SK-N-SH (cell line): ENCODE results near the gene GSG1L. TPM values are rescaled to one million over a fixed set of nuclear protein-coding genes. Genes with fewer than 3 reads are reported as not detected.
A peak's percentile ranks its signal among the peaks of the same experiment; 100 is the strongest.

Experiments used
- CTCF ChIA-PET: fragments of 300-600, 350-600 bp; formaldehyde crosslinking; extraction: SDS; loops from one replicate; lab custom pipeline; 2021; lab: Yijun Ruan, JAX
- POLR2A ChIA-PET: fragments of 350-600 bp; sonication (Branson Sonifier 250); formaldehyde crosslinking; extraction: SDS; loops from one replicate; lab custom pipeline; 2020; ENCODE audit warnings: antibody characterized with exemption, inconsistent platforms; lab: Yijun Ruan, JAX
- DNase-seq: peaks from one replicate; pipeline ENCODE4 v3.0.0; 2012
- H2AFZ ChIP-seq: fragments of 200-600 bp; sonication (generic); 2 replicates; pipeline ENCODE4 v1.8.1; 2016; ENCODE audit warnings: antibody characterized with exemption, mild to moderate bottlenecking, low read depth
- H3F3A ChIP-seq: fragments of 200-600 bp; sonication (generic); replicated peaks from 2 replicates; pipeline ENCODE3; 2016; ENCODE audit warnings: antibody characterized with exemption, mild to moderate bottlenecking; ENCODE audit not compliant: insufficient read depth
- H3K27ac ChIP-seq, 2 experiments: fragments of 200-500 bp in 1 of 2; fragments of 200-600 bp in 1 of 2; sonication (Bioruptor generic) in 1 of 2; sonication (generic), shearing (Covaris generic) in 1 of 2; 2 replicates each; pipeline versions ENCODE4 v1.5.1 to v1.6.1; 2014 to 2016; ENCODE audit warnings: low read depth in 2 of 2, inconsistent platforms in 1 of 2, low read length in 1 of 2, mild to moderate bottlenecking in 1 of 2, mixed read lengths in 1 of 2
- H3K27me3 ChIP-seq: fragments of 200-600 bp; sonication (generic), shearing (Covaris generic); 2 replicates; pipeline ENCODE4 v1.6.1; 2016; ENCODE audit warnings: mixed run types; ENCODE audit not compliant: insufficient read depth
- H3K36me3 ChIP-seq, 2 experiments: fragments of 200-500 bp in 1 of 2; fragments of 200-600 bp in 1 of 2; sonication (Bioruptor generic) in 1 of 2; sonication (generic) in 1 of 2; replicated peaks in 1 of 2; 2 replicates each; pipeline versions ENCODE3 to v1.5.1; 2014 to 2016; ENCODE audit warnings: low read length in 1 of 2, mild to moderate bottlenecking in 1 of 2; ENCODE audit not compliant: insufficient read depth in 2 of 2, control insufficient read depth in 1 of 2
- H3K4me1 ChIP-seq, 2 experiments: fragments of 200-500 bp in 1 of 2; fragments of 200-600 bp in 1 of 2; sonication (Bioruptor generic) in 1 of 2; sonication (generic), shearing (Covaris generic) in 1 of 2; 2 replicates each; pipeline versions ENCODE4 v1.5.1 to v1.6.1; 2014 to 2016; ENCODE audit warnings: low read depth in 1 of 2, low read length in 1 of 2, mixed run types in 1 of 2; ENCODE audit not compliant: insufficient read depth in 2 of 2, control insufficient read depth in 1 of 2
- H3K4me2 ChIP-seq: fragments of 200-600 bp; sonication (generic), shearing (Covaris generic); 2 replicates; pipeline ENCODE4 v1.6.1; 2017; ENCODE audit warnings: mixed run types
- H3K4me3 ChIP-seq, 2 experiments: fragments of 200-500 bp in 1 of 2; fragments of 200-600 bp in 1 of 2; sonication (Bioruptor generic) in 1 of 2; sonication (generic), shearing (Covaris generic) in 1 of 2; 2 replicates each; pipeline versions ENCODE4 v1.5.1 to v1.8.1; 2014 to 2016; ENCODE audit warnings: low read depth in 2 of 2, inconsistent platforms in 1 of 2, low read length in 1 of 2, mild to moderate bottlenecking in 1 of 2, mixed read lengths in 1 of 2, moderate library complexity in 1 of 2
- H3K79me2 ChIP-seq: fragments of 200-600 bp; sonication (generic); 2 replicates; pipeline ENCODE4 v1.8.1; 2017; ENCODE audit warnings: mild to moderate bottlenecking; ENCODE audit not compliant: insufficient read depth
- H3K9ac ChIP-seq: fragments of 200-600 bp; sonication (generic); 2 replicates; pipeline ENCODE4 v1.6.1; 2017; ENCODE audit warnings: mixed run types
- H3K9me2 ChIP-seq: fragments of 200-600 bp; sonication (generic); 2 replicates; pipeline ENCODE4 v1.6.1; 2017; ENCODE audit warnings: mixed run types
- H3K9me3 ChIP-seq: fragments of 200-600 bp; sonication (generic); 2 replicates; pipeline ENCODE4 v1.6.1; 2017; ENCODE audit warnings: mixed run types, mild to moderate bottlenecking, moderate library complexity
- H4K20me1 ChIP-seq: fragments of 200-600 bp; sonication (generic); 2 replicates; pipeline ENCODE4 v1.6.1; 2017; ENCODE audit warnings: mild to moderate bottlenecking, mixed run types; ENCODE audit not compliant: insufficient read depth
- CTCF ChIP-seq: fragments of 200-600 bp; sonication (generic); IDR thresholded peaks from 2 replicates; pipeline ENCODE4 v1.6.1; 2017; ENCODE audit warnings: antibody characterized with exemption, mild to moderate bottlenecking, moderate library complexity
- ELF1 ChIP-seq: IDR thresholded peaks from 2 replicates; pipeline ENCODE4 v1.4.0; 2012
- EP300 ChIP-seq, 2 experiments: IDR thresholded peaks; 2 replicates each; pipeline versions ENCODE4 v1.4.0 to v1.6.1; 2012; ENCODE audit warnings: borderline replicate concordance in 1 of 2, low read depth in 1 of 2, low read length in 1 of 2
- FOXJ3 ChIP-seq: sonication (generic); formaldehyde crosslinking; IDR thresholded peaks from 2 replicates; pipeline ENCODE4 v1.5.1; 2020; ENCODE audit warnings: mild to moderate bottlenecking, missing genetic modification reagents
- FOXM1 ChIP-seq: IDR thresholded peaks from 2 replicates; pipeline ENCODE4 v1.4.0; 2012; ENCODE audit warnings: low read depth, mild to moderate bottlenecking
- GABPA ChIP-seq: IDR thresholded peaks from 2 replicates; pipeline ENCODE4 v1.4.0; 2012; ENCODE audit warnings: low read depth, mild to moderate bottlenecking
- GATA2 ChIP-seq: sonication (generic); formaldehyde crosslinking; IDR thresholded peaks from 2 replicates; pipeline ENCODE4 v1.5.0; 2020; ENCODE audit warnings: mild to moderate bottlenecking, missing genetic modification reagents
- JUND ChIP-seq: IDR thresholded peaks from 2 replicates; pipeline ENCODE4 v1.4.0; 2012
- MAX ChIP-seq: IDR thresholded peaks from 2 replicates; pipeline ENCODE4 v1.4.0; 2012; ENCODE audit warnings: low read depth
- PBX3 ChIP-seq: IDR thresholded peaks from 2 replicates; pipeline ENCODE4; 2012
- POLR2AphosphoS5 ChIP-seq: IDR thresholded peaks from 2 replicates; pipeline ENCODE4 v1.6.1; 2012; ENCODE audit warnings: low read depth, low read length
- RAD21 ChIP-seq: IDR thresholded peaks from 2 replicates; pipeline ENCODE4 v1.6.1; 2012; ENCODE audit warnings: mild to moderate bottlenecking, low read length
- REST ChIP-seq: IDR thresholded peaks from 2 replicates; pipeline ENCODE4 v1.6.1; 2012; ENCODE audit warnings: mild to moderate bottlenecking, low read depth, low read length, moderate library complexity
- SIN3A ChIP-seq: IDR thresholded peaks from 2 replicates; pipeline ENCODE4 v1.6.1; 2012; ENCODE audit warnings: low read depth, mild to moderate bottlenecking, low read length, moderate library complexity, borderline replicate concordance
- SMC3 ChIP-seq: IDR thresholded peaks from 2 replicates; pipeline ENCODE4 v1.6.1; 2012; ENCODE audit warnings: low read depth, low read length, improper control_type of control experiment
- TCF12 ChIP-seq: IDR thresholded peaks from 2 replicates; pipeline ENCODE4 v1.4.0; 2012
- USF2 ChIP-seq: fragments of 150-350 bp; IDR thresholded peaks from 2 replicates; pipeline ENCODE4 v1.6.1; 2017; ENCODE audit warnings: antibody characterized with exemption, low read length, low read depth, borderline replicate concordance
- YY1 ChIP-seq: IDR thresholded peaks from 2 replicates; pipeline ENCODE4 v1.4.0; 2012; ENCODE audit warnings: low read depth, mild to moderate bottlenecking
- WGBS: methylation state at CpG from one replicate; pipeline ENCODE4 v1.1.6; 2017; ENCODE audit warnings: low lambda C conversion rate; 5-methylcytosine and 5-hydroxymethylcytosine counted together
- polyA plus RNA-seq, 3 experiments: library from polyadenylated mRNA; depleted of rRNA; stranded (reverse); fragments of >200 nt; gene quantifications; 2 replicates each; pipeline ENCODE4 v1.2.3, GENCODE V29; 2012

Gene GSG1L
- polyA plus RNA-seq (2012; rRNA removed) = not detected in 2 replicates
- polyA plus RNA-seq (2012; cell fraction: cytosol; rRNA removed) = not detected in 2 replicates
- 0.05 TPM in 1 of 2 replicates, not detected in the other for polyA plus RNA-seq (2012; cell fraction: nucleus; rRNA removed)

- TF ChIP-seq SMC3 (peak; percentile 26), FOXM1 (no peak), PBX3 (no peak), RAD21 (peak; percentile 28; the same call in 1 of the 2 replicates)
- Histone ChIP-seq H3K4me3 (peak within 1 kb of the TSS in 1 of 2 experiments; percentile 31; a peak in 2 of 4 replicates), H3K79me2 (no peaks in the 10 kb centered on the region), H3K9me3 (no peaks in the 10 kb centered on the region), H3K27me3 (peaks cover 34% of the 10 kb centered on the region), H3K4me1 (no peaks in the 10 kb centered on the region), H3K4me2 (no peak within 1 kb of the TSS), H3K27ac (no peak within 1 kb of the TSS), H3F3A (no peaks in the 10 kb centered on the region), H2AFZ (no peak within 1 kb of the TSS), H3K36me3 (no peaks in the 10 kb centered on the region), H3K9me2 (no peaks in the 10 kb centered on the region), H3K9ac (no peak within 1 kb of the TSS), H4K20me1 (no peaks in the 10 kb centered on the region)
- POLR2A ChIA-PET = no interaction called here
- DNase-seq = peak; percentile 83
- 10% methylated on average over 2 of the region's 54 CpGs for WGBS
- CTCF ChIA-PET = interaction anchor here (0.6 to 14.1 kb wide), 11 partner anchors 7 to 447 kb away, joined by 3 to 172 read pairs (median 4); no protein-coding TSS in a partner anchor
These were observed at the start of gene GSG1L for GRCh38 chr16:28063591-28064061. Gene GSG1L (minus strand): TSS chr16:28063714. CDS start chr16:28063424, 290 bp downstream.

- ChIA-PET CTCF (interaction anchor here (1.1 to 1.3 kb wide), 3 partner anchors 13 to 48 kb away, joined by 3 to 4 read pairs (median 3); no protein-coding TSS in a partner anchor), POLR2A (no interaction called here)
- DNase-seq = no peak
- Histone ChIP-seq H3K4me3 (no peak overlapping the region), H3K9ac (no peak overlapping the region), H3K9me2 (no peaks in the 10 kb centered on the region), H3K27ac (no peak overlapping the region), H3K27me3 (no peaks in the 10 kb centered on the region), H3K4me2 (no peak overlapping the region), H2AFZ (no peak overlapping the region), H4K20me1 (no peaks in the 10 kb centered on the region), H3K9me3 (no peaks in the 10 kb centered on the region), H3K79me2 (peaks cover 5% of the 10 kb centered on the region), H3F3A (no peaks in the 10 kb centered on the region), H3K36me3 (peaks cover 62 to 94% of the 10 kb centered on the region in 2 experiments), H3K4me1 (peaks cover 0 to 11% of the 10 kb centered on the region in 2 experiments; a peak in 1 of 4 replicates)
- TF ChIP-seq POLR2AphosphoS5 (no peak), GABPA (no peak), USF2 (no peak), YY1 (no peak), JUND (no peak), REST (no peak), ELF1 (no peak), TCF12 (no peak), GATA2 (no peak), CTCF (no peak), SIN3A (no peak), FOXJ3 (CRISPR knock-in tag) (no peak), PBX3 (no peak), MAX (no peak), FOXM1 (no peak), EP300 (IDR thresholded peaks at IDR 0.05; ENCODE audit: borderline replicate concordance in 1 of 2, low read depth in 1 of 2, low read length in 1 of 2) (no peak)
- 98% methylated on average over 8 of the region's 10 CpGs for WGBS
These were observed 49.4 kb upstream of the GSG1L start for GRCh38 chr16:28112908-28113307.
